ENCODE results near the gene SCMH1. TPM values are rescaled to one million over a fixed set of nuclear protein-coding genes. Genes with fewer than 3 reads are reported as not detected.

The SCMH1 gene
- total and polyA plus RNA-seq, 2 of the 4 experiments (the other 2 are of a cell fraction) = 9.0 to 19.4 TPM

- Histone ChIP-seq H3K4ac (ENCODE audit: low read depth, low read length) (no peak overlapping the region), H3K27ac (ENCODE audit: insufficient read depth, low read length) (no peak overlapping the region), H2AK9ac (replicated peaks; ENCODE audit: low read depth, low read length, poor library complexity) (no peak overlapping the region), H2BK15ac (ENCODE audit: low read depth, low read length) (no peak overlapping the region), H3K14ac (replicated peaks; ENCODE audit: low read depth, low read length) (no peak overlapping the region), H3K4me3 (ENCODE audit: insufficient read depth, low read depth, low read length) (no peak overlapping the region), H3K36me3 (ENCODE audit: control insufficient read depth, insufficient read depth, low read length) (peaks cover 11% of the 10 kb centered on the region), H2BK5ac (ENCODE audit: low read depth, low read length, poor library complexity, severe bottlenecking) (no peak overlapping the region), H3K4me2 (ENCODE audit: low read depth, low read length) (no peak overlapping the region), H4K8ac (ENCODE audit: low read depth in 2 of 2, low read length in 2 of 2) (no peak overlapping the region), H2BK120ac (ENCODE audit: low read depth, low read length) (no peak overlapping the region), H4K20me1 (ENCODE audit: insufficient read depth, low read length) (peaks cover 9% of the 10 kb centered on the region; the same call in 1 of the 2 replicates), H3K79me1 (ENCODE audit: low read depth in 1 of 2, low read length in 2 of 2) (peaks cover 0 to 20% of the 10 kb centered on the region in 2 experiments; a peak in 3 of 4 replicates), H3K56ac (ENCODE audit: extremely low read depth, insufficient read depth, low read length) (no peak overlapping the region), H2BK20ac (ENCODE audit: low read depth, low read length) (no peak overlapping the region), H4K91ac (ENCODE audit: insufficient read depth, low read depth, low read length) (no peak overlapping the region), H3K4me1 (ENCODE audit: control insufficient read depth, insufficient read depth, low read length) (peaks cover 5% of the 10 kb centered on the region), H3K23ac (ENCODE audit: low read depth, low read length) (no peak overlapping the region), H2AFZ (replicated peaks; ENCODE audit: low read length, poor library complexity) (no peak overlapping the region), H4K5ac (ENCODE audit: low read depth, low read length) (no peak overlapping the region), H3K9me1 (ENCODE audit: insufficient read depth, low read length) (peaks cover 8% of the 10 kb centered on the region; the same call in 1 of the 2 replicates), H3K27me3 (ENCODE audit: control insufficient read depth, insufficient read depth, low read length) (no peaks in the 10 kb centered on the region), H3K18ac (ENCODE audit: low read depth, low read length) (no peak overlapping the region), H2AK5ac (ENCODE audit: low read depth, low read length) (no peak overlapping the region), H3K9me3 (ENCODE audit: control insufficient read depth, insufficient read depth, low read length) (no peaks in the 10 kb centered on the region), H3K9ac (ENCODE audit: low read depth, low read length) (no peak overlapping the region)
- TF ChIP-seq RCOR1 (IDR thresholded peaks at IDR 0.05; ENCODE audit: insufficient replicate concordance, low read length) (no peak), MXI1 (IDR thresholded peaks at IDR 0.05; ENCODE audit: borderline replicate concordance, low read depth, low read length) (no peak), MAFK (IDR thresholded peaks at IDR 0.05; ENCODE audit: low read depth, low read length) (no peak), POLR2A (IDR thresholded peaks at IDR 0.05; ENCODE audit: low read depth, low read length) (no peak), RAD21 (IDR thresholded peaks at IDR 0.05; ENCODE audit: low read length) (no peak), RFX5 (IDR thresholded peaks at IDR 0.05; ENCODE audit: low read depth, low read length) (no peak), NFE2L2 (IDR thresholded peaks at IDR 0.05; ENCODE audit: low read depth, low read length) (no peak), FOS (IDR thresholded peaks at IDR 0.05; ENCODE audit: low read depth, low read length) (no peak), SMC3 (IDR thresholded peaks at IDR 0.05; ENCODE audit: low read depth, low read length) (no peak), MAZ (IDR thresholded peaks at IDR 0.05; ENCODE audit: borderline replicate concordance, low read depth, low read length) (no peak), CEBPB (IDR thresholded peaks at IDR 0.05; ENCODE audit: low read depth, low read length) (no peak), BHLHE40 (IDR thresholded peaks at IDR 0.05; ENCODE audit: low read depth, low read length) (no peak), USF2 (IDR thresholded peaks at IDR 0.05; ENCODE audit: low read depth, low read length) (no peak), CHD1 (IDR thresholded peaks at IDR 0.05; ENCODE audit: low read depth, low read length) (no peak)
- TF ChIP-seq, protein P1, sequence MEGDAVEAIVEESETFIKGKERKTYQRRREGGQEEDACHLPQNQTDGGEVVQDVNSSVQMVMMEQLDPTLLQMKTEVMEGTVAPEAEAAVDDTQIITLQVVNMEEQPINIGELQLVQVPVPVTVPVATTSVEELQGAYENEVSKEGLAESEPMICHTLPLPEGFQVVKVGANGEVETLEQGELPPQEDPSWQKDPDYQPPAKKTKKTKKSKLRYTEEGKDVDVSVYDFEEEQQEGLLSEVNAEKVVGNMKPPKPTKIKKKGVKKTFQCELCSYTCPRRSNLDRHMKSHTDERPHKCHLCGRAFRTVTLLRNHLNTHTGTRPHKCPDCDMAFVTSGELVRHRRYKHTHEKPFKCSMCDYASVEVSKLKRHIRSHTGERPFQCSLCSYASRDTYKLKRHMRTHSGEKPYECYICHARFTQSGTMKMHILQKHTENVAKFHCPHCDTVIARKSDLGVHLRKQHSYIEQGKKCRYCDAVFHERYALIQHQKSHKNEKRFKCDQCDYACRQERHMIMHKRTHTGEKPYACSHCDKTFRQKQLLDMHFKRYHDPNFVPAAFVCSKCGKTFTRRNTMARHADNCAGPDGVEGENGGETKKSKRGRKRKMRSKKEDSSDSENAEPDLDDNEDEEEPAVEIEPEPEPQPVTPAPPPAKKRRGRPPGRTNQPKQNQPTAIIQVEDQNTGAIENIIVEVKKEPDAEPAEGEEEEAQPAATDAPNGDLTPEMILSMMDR (conservative IDR thresholded peaks at IDR 0.05; ENCODE audit: low read depth, low read length) = no peak
- TF ChIP-seq, protein P2, sequence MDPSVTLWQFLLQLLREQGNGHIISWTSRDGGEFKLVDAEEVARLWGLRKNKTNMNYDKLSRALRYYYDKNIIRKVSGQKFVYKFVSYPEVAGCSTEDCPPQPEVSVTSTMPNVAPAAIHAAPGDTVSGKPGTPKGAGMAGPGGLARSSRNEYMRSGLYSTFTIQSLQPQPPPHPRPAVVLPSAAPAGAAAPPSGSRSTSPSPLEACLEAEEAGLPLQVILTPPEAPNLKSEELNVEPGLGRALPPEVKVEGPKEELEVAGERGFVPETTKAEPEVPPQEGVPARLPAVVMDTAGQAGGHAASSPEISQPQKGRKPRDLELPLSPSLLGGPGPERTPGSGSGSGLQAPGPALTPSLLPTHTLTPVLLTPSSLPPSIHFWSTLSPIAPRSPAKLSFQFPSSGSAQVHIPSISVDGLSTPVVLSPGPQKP (IDR thresholded peaks at IDR 0.05; ENCODE audit: borderline replicate concordance, low read depth, low read length) = no peak
- ATAC-seq (ENCODE audit: low read depth) (no peak), DNase-seq (no peak)
- CTCF ChIA-PET = no interaction called here
- POLR2A ChIA-PET (ENCODE audit: unreplicated experiment) = no interaction called here
- no TSS peak for BruUV-seq (replicated peaks)
- in situ Hi-C loops (cut with MboI; ENCODE audit: low sequenced_read_pairs) (no loop called here), intact Hi-C loops (cut with micrococcal nuclease) (no loop called here), dilution Hi-C loops (cut with HindIII; ENCODE audit: low sequenced_read_pairs, unreplicated experiment) (no loop called here)
- WGBS, 2 experiments (ENCODE audit: extremely low coverage in 2 of 2, insufficient read length in 1 of 2) = 83% methylated on average over 1 of the region's 8 CpGs; no CpG with 5 or more reads in 1 of the 2 experiments
Observed at GRCh38 chr1:41018018-41018410, 224.1 kb downstream of the SCMH1 start.

Measured in IMR-90 (cell line).